HL-60 (cell line): ENCODE measurements around the gene RAP1GAP2.

Source experiments
- DNase-seq, 2 experiments: peaks; one replicate each; pipeline ENCODE4 v3.0.0-alpha.2; 2010 to 2020; ENCODE audit warnings: low read depth in 1 of 2, low spot score in 1 of 2
- H3K27ac ChIP-seq: fragments of 250-450 bp; sonication (Bioruptor Pico); replicated peaks from 2 replicates; pipeline ENCODE4 v1.5.1; 2020; ENCODE audit warnings: mild to moderate bottlenecking, moderate library complexity
- H3K27me3 ChIP-seq: fragments of 250-450 bp; sonication (Bioruptor Pico); 2 replicates; pipeline ENCODE4 v1.5.1; 2021; ENCODE audit warnings: mild to moderate bottlenecking, moderate library complexity; ENCODE audit not compliant: insufficient read depth, poor library complexity, severe bottlenecking
- H3K4me3 ChIP-seq: replicated peaks from 2 replicates; pipeline ENCODE4 v1.5.1; 2011; ENCODE audit warnings: mild to moderate bottlenecking, control low read depth, low read length; ENCODE audit not compliant: insufficient read depth
- GABPA ChIP-seq: IDR thresholded peaks from 2 replicates; pipeline ENCODE4 v1.6.1; 2012; ENCODE audit warnings: low read depth
- POLR2AphosphoS5 ChIP-seq: IDR thresholded peaks from 2 replicates; pipeline ENCODE4 v1.6.1; 2012; ENCODE audit warnings: low read depth
- SPI1 ChIP-seq: IDR thresholded peaks from 2 replicates; pipeline ENCODE4 v1.6.1; 2012; ENCODE audit warnings: low read depth, mild to moderate bottlenecking, borderline replicate concordance
- TF ChIP-seq, protein P1 (sequence below): IDR thresholded peaks from one replicate; pipeline ENCODE4 v1.5.1; 2011; ENCODE audit warnings: low read length, control low read depth, inconsistent platforms; ENCODE audit not compliant: insufficient read depth
- TF ChIP-seq, protein P2 (sequence below): IDR thresholded peaks from 2 replicates; pipeline ENCODE4 v1.6.1; 2012; ENCODE audit warnings: low read depth; ENCODE audit not compliant: insufficient replicate concordance

Gene RAP1GAP2

DNA sequence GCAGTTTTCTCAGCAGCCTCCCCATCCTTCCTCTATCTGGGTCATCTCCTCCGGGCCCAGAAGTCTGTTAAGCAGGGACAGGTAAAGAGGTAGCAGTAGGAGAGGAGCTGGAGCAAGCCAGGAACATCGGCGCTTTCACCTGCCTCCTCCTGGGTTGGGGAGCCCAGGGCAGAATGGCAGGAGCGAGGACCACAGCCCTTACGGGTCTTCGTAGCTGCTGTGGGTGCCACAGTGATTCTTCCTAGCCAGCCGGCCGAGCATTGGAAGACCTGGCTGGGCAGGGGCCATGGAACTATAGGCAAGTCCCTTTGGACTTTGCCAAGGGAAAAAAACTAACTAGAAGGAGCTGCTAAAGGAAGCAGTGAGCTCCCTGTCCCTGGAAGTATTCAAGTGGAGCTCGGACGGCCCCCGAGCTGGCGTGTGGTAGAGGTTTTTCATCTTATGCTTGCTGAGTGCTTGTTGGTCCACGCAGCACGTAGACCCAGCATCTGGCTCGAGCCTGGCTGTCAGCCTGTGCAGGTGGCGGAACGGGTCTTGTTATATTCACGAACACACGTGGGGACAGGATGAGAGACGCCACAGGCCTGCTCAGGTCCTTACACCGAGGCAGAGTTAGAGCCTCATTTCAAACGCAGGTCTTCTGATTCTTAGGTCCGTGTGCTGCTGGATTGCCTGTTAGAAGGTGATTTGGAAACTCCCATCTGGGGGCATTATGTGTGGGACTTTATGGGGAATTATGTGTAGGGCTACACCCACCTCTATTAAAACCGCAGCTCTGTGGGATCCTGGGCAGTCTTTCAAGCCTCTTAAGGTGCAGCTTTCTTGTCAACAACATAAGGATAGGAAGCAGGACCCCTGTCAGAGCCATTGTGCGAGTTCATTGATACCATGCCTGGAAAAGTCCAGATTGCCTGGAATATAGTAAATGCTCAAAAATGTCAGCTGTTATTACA, 212.4 kb downstream of the RAP1GAP2 start:
- TF ChIP-seq SPI1 (no peak), GABPA (no peak), POLR2AphosphoS5 (no peak)
- TF ChIP-seq, protein P1, sequence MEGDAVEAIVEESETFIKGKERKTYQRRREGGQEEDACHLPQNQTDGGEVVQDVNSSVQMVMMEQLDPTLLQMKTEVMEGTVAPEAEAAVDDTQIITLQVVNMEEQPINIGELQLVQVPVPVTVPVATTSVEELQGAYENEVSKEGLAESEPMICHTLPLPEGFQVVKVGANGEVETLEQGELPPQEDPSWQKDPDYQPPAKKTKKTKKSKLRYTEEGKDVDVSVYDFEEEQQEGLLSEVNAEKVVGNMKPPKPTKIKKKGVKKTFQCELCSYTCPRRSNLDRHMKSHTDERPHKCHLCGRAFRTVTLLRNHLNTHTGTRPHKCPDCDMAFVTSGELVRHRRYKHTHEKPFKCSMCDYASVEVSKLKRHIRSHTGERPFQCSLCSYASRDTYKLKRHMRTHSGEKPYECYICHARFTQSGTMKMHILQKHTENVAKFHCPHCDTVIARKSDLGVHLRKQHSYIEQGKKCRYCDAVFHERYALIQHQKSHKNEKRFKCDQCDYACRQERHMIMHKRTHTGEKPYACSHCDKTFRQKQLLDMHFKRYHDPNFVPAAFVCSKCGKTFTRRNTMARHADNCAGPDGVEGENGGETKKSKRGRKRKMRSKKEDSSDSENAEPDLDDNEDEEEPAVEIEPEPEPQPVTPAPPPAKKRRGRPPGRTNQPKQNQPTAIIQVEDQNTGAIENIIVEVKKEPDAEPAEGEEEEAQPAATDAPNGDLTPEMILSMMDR: no peak
- TF ChIP-seq, protein P2, sequence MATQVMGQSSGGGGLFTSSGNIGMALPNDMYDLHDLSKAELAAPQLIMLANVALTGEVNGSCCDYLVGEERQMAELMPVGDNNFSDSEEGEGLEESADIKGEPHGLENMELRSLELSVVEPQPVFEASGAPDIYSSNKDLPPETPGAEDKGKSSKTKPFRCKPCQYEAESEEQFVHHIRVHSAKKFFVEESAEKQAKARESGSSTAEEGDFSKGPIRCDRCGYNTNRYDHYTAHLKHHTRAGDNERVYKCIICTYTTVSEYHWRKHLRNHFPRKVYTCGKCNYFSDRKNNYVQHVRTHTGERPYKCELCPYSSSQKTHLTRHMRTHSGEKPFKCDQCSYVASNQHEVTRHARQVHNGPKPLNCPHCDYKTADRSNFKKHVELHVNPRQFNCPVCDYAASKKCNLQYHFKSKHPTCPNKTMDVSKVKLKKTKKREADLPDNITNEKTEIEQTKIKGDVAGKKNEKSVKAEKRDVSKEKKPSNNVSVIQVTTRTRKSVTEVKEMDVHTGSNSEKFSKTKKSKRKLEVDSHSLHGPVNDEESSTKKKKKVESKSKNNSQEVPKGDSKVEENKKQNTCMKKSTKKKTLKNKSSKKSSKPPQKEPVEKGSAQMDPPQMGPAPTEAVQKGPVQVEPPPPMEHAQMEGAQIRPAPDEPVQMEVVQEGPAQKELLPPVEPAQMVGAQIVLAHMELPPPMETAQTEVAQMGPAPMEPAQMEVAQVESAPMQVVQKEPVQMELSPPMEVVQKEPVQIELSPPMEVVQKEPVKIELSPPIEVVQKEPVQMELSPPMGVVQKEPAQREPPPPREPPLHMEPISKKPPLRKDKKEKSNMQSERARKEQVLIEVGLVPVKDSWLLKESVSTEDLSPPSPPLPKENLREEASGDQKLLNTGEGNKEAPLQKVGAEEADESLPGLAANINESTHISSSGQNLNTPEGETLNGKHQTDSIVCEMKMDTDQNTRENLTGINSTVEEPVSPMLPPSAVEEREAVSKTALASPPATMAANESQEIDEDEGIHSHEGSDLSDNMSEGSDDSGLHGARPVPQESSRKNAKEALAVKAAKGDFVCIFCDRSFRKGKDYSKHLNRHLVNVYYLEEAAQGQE: no peak
- Histone ChIP-seq H3K27me3 (no peaks in the 10 kb centered on the region), H3K27ac (no peak overlapping the region), H3K4me3 (no peak overlapping the region)
- DNase-seq: no peak

DNA sequence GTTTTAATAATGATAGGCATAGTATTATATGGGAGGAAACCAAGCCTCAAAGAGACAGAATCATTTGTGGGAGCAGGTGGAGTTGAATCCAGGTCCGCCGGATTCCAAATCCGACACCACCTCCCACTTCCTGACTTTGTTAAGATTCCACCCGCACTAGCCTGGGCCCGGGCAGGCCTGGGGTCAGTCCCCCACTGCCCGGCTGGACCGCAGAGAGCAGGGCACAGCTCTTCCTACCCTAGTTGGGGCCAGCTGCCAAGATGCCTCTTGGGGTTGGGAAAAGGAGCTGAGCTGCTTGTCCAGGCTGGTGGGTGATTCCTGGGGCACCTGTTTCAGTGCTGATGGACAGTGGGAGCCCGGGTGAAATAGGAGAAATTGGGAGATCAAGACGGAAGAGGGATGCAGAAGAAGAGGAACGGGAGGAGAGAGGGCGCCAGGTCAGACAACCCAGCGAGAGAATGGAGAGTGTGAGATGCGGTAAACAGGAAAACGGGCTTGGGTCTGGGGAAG, 213.2 kb downstream of the RAP1GAP2 start:
- TF ChIP-seq POLR2AphosphoS5 (no peak), SPI1 (no peak), GABPA (no peak)
- TF ChIP-seq, protein P2: no peak
- TF ChIP-seq, protein P1: no peak
- no peaks in the 10 kb centered on the region for H3K27me3 ChIP-seq
- DNase-seq: no peak
- no peak overlapping the region for H3K4me3 ChIP-seq
- no peak overlapping the region for H3K27ac ChIP-seq

DNA sequence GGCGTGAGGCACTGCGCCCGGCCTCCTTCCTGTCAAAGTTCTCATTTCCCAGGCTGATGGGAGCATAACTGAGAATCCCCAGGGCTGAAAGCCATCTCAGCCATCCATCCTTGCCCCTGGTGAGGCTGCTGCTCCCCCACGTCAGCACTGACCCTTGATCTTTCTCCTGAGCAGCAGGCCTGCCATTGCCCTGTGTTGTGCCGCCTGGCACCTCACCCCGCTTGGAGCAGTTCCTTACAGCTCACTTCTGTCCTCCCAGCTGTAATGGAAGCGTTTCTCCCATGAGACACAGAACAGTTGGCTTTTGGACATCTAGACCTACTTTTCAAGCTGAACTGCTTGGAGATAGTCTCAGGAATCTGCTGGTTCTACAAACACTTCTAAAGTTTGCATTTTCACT, 215.7 kb downstream of the RAP1GAP2 start:
- no peak for DNase-seq
- no peak overlapping the region for H3K4me3 ChIP-seq
- H3K27me3 ChIP-seq: no peaks in the 10 kb centered on the region
- TF ChIP-seq, protein P1: no peak
- TF ChIP-seq GABPA (no peak), SPI1 (no peak), POLR2AphosphoS5 (no peak)
- TF ChIP-seq, protein P2: no peak
- H3K27ac ChIP-seq: no peak overlapping the region
